HCT116 (cell line): ENCODE results near the gene TTBK1.

ENCODE experiments used
- CEBPB ChIP-seq: IDR thresholded peaks from 2 replicates; pipeline ENCODE4 v1.6.1; 2012; ENCODE audit warnings: low read depth
- EZH2 ChIP-seq: fragments of 200-600 bp; sonication (generic); IDR thresholded peaks from 2 replicates; pipeline ENCODE4 v1.6.1; 2017; ENCODE audit warnings: antibody characterized with exemption, mixed run types
- POLR2A ChIP-seq: IDR thresholded peaks from 2 replicates; pipeline ENCODE4 v1.7.0; 2011; ENCODE audit warnings: borderline replicate concordance; ENCODE audit not compliant: insufficient read depth, insufficient read length; ENCODE audit errors: extremely low read depth
- POLR2AphosphoS5 ChIP-seq: IDR thresholded peaks from 2 replicates; pipeline ENCODE4 v1.6.1; 2011; ENCODE audit warnings: mild to moderate bottlenecking, low read depth, low read length, moderate library complexity
- SRF ChIP-seq: IDR thresholded peaks from 2 replicates; pipeline ENCODE4 v1.6.1; 2012; ENCODE audit warnings: low read depth
- YY1 ChIP-seq: IDR thresholded peaks from 2 replicates; pipeline ENCODE4 v1.6.1; 2011; ENCODE audit warnings: low read length, low read depth, moderate library complexity, mild to moderate bottlenecking; ENCODE audit not compliant: insufficient replicate concordance; ENCODE audit errors: extremely low read depth
- ZFX ChIP-seq: fragments of 450-650 bp; IDR thresholded peaks from 2 replicates; pipeline ENCODE4 v1.6.1; 2017
- TF ChIP-seq, protein P1 (sequence below), 3 experiments: fragments of 200-600 bp in 1 of 3; sonication (generic) in 1 of 3; IDR thresholded peaks in 2 of 3; conservative IDR thresholded peaks in 1 of 3; 2 replicates each; pipeline ENCODE4 v1.5.1; 2012 to 2017; ENCODE audit warnings: low read depth in 2 of 3, low read length in 2 of 3, antibody characterized with exemption in 1 of 3, borderline replicate concordance in 1 of 3, control low read depth in 1 of 3, mild to moderate bottlenecking in 1 of 3, mixed read lengths in 1 of 3, mixed run types in 1 of 3, moderate library complexity in 1 of 3; ENCODE audit not compliant: insufficient read depth in 1 of 3
- TF ChIP-seq, protein P2 (sequence below): IDR thresholded peaks from 2 replicates; pipeline ENCODE4 v1.6.1; 2012; ENCODE audit warnings: low read depth

DNA sequence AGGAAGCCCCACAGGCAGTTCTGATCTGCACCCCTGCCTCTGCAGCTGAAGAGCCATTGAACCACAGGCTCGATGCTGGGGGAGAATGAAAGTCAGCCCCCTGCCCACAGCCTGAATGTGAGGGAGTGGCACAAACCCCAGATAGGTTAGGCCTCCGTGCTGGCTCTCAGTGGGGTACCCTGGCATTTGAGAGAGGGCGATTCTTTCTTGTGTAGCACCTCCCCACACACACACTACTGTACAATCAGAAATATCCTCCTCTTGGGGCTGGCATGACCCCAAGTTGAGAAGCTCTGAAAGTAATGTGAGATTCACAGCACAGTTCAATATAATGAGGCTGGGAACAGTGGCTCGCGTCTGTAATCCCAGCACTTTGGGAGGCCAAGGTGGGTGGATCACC, 17.9 kb downstream of the TTBK1 start:
- TF ChIP-seq, protein P1, sequence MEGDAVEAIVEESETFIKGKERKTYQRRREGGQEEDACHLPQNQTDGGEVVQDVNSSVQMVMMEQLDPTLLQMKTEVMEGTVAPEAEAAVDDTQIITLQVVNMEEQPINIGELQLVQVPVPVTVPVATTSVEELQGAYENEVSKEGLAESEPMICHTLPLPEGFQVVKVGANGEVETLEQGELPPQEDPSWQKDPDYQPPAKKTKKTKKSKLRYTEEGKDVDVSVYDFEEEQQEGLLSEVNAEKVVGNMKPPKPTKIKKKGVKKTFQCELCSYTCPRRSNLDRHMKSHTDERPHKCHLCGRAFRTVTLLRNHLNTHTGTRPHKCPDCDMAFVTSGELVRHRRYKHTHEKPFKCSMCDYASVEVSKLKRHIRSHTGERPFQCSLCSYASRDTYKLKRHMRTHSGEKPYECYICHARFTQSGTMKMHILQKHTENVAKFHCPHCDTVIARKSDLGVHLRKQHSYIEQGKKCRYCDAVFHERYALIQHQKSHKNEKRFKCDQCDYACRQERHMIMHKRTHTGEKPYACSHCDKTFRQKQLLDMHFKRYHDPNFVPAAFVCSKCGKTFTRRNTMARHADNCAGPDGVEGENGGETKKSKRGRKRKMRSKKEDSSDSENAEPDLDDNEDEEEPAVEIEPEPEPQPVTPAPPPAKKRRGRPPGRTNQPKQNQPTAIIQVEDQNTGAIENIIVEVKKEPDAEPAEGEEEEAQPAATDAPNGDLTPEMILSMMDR (IDR thresholded peaks at IDR 0.05 in 2 of 3, conservative IDR thresholded peaks at IDR 0.05 in 1 of 3; ENCODE audit: borderline replicate concordance in 1 of 3, insufficient read depth in 1 of 3, low read depth in 2 of 3, low read length in 2 of 3) = no peak
- TF ChIP-seq SRF = no peak
- TF ChIP-seq EZH2 = no peak
- TF ChIP-seq POLR2A = no peak
- no peak for TF ChIP-seq ZFX
- TF ChIP-seq, protein P2, sequence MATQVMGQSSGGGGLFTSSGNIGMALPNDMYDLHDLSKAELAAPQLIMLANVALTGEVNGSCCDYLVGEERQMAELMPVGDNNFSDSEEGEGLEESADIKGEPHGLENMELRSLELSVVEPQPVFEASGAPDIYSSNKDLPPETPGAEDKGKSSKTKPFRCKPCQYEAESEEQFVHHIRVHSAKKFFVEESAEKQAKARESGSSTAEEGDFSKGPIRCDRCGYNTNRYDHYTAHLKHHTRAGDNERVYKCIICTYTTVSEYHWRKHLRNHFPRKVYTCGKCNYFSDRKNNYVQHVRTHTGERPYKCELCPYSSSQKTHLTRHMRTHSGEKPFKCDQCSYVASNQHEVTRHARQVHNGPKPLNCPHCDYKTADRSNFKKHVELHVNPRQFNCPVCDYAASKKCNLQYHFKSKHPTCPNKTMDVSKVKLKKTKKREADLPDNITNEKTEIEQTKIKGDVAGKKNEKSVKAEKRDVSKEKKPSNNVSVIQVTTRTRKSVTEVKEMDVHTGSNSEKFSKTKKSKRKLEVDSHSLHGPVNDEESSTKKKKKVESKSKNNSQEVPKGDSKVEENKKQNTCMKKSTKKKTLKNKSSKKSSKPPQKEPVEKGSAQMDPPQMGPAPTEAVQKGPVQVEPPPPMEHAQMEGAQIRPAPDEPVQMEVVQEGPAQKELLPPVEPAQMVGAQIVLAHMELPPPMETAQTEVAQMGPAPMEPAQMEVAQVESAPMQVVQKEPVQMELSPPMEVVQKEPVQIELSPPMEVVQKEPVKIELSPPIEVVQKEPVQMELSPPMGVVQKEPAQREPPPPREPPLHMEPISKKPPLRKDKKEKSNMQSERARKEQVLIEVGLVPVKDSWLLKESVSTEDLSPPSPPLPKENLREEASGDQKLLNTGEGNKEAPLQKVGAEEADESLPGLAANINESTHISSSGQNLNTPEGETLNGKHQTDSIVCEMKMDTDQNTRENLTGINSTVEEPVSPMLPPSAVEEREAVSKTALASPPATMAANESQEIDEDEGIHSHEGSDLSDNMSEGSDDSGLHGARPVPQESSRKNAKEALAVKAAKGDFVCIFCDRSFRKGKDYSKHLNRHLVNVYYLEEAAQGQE = no peak
- TF ChIP-seq CEBPB = no peak
- TF ChIP-seq YY1 = no peak
- TF ChIP-seq POLR2AphosphoS5 = no peak
